DND-41 (cell line): ENCODE measurements around the gene S100A12.

ENCODE experiments used
- EZH2 ChIP-seq: IDR thresholded peaks from 3 replicates; pipeline ENCODE4 v1.6.1; 2012; ENCODE audit warnings: borderline replicate concordance, low read depth, mild to moderate bottlenecking, moderate library complexity, low read length, inconsistent platforms; ENCODE audit not compliant: severe bottlenecking
- TF ChIP-seq, protein P1 (sequence below): IDR thresholded peaks from 2 replicates; pipeline ENCODE4 v1.5.1; 2012; ENCODE audit warnings: borderline replicate concordance, low read length, moderate library complexity, mild to moderate bottlenecking; ENCODE audit not compliant: poor library complexity, severe bottlenecking; ENCODE audit errors: extremely low read depth

DNA sequence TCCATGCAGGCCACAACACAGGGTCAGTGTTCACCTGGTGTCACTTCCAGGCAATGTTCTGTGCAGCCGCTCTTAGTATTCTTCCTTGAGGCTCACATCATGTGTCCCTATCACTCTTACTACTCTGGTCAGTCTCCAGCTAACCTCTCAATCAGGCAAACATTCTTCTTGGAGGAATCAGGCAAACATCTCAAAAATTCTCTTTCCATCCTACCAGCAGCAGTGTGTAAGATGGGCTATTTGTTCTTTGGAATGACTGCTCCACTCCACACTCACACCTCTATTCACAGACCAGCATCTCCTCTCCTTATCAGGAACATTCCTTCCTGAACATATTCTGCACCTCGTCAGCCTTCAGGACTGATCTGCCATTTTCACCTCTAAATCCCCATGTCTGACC is 44.9 kb upstream of the S100A12 start:
- TF ChIP-seq, protein P1, sequence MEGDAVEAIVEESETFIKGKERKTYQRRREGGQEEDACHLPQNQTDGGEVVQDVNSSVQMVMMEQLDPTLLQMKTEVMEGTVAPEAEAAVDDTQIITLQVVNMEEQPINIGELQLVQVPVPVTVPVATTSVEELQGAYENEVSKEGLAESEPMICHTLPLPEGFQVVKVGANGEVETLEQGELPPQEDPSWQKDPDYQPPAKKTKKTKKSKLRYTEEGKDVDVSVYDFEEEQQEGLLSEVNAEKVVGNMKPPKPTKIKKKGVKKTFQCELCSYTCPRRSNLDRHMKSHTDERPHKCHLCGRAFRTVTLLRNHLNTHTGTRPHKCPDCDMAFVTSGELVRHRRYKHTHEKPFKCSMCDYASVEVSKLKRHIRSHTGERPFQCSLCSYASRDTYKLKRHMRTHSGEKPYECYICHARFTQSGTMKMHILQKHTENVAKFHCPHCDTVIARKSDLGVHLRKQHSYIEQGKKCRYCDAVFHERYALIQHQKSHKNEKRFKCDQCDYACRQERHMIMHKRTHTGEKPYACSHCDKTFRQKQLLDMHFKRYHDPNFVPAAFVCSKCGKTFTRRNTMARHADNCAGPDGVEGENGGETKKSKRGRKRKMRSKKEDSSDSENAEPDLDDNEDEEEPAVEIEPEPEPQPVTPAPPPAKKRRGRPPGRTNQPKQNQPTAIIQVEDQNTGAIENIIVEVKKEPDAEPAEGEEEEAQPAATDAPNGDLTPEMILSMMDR, result no peak
- TF ChIP-seq EZH2, result no peak
